HG02840 (cell line): ENCODE data around the gene TOX2.

Experiments used
- ATAC-seq: cut with Tn5 transposase; IDR thresholded peaks from one replicate; pipeline ENCODE4 v1.9.1; 2021; ENCODE audit warnings: mild to moderate bottlenecking, moderate library complexity, moderate number of reproducible peaks; ENCODE audit not compliant: unreplicated experiment, low FRiP score

TOX2 gene

GRCh38 chr20:44070139-44070900 is 155.7 kb downstream of the TOX2 start:
- no peak for ATAC-seq

GRCh38 chr20:44071057-44071456 is 156.4 kb downstream of the TOX2 start:
- no peak for ATAC-seq

- no peak for ATAC-seq
These were observed 157.0 kb downstream of the TOX2 start for GRCh38 chr20:44071526-44072111.

- no peak for ATAC-seq
These were observed 157.7 kb downstream of the TOX2 start for GRCh38 chr20:44072384-44072783.

- ATAC-seq: no peak
These were observed 158.5 kb downstream of the TOX2 start for GRCh38 chr20:44073011-44073674.

- no peak for ATAC-seq
These were observed 159.0 kb downstream of the TOX2 start for GRCh38 chr20:44073675-44074071.

- ATAC-seq: no peak
These were observed 159.8 kb downstream of the TOX2 start for GRCh38 chr20:44074252-44075151.

- ATAC-seq: no peak
These were observed 160.7 kb downstream of the TOX2 start for GRCh38 chr20:44075191-44075949.

GRCh38 chr20:44075950-44076232 is 161.2 kb downstream of the TOX2 start:
- no peak for ATAC-seq

- no peak for ATAC-seq
These were observed 164.6 kb downstream of the TOX2 start for GRCh38 chr20:44079291-44079690.

- ATAC-seq: no peak
These were observed 165.4 kb downstream of the TOX2 start for GRCh38 chr20:44080064-44080463.

GRCh38 chr20:44080646-44081267 is 166.1 kb downstream of the TOX2 start:
- no peak for ATAC-seq

- no peak for ATAC-seq
These were observed 166.8 kb downstream of the TOX2 start for GRCh38 chr20:44081476-44081875.

GRCh38 chr20:44081888-44082287 is 167.2 kb downstream of the TOX2 start:
- no peak for ATAC-seq

GRCh38 chr20:44083220-44083933 is 168.7 kb downstream of the TOX2 start:
- no peak for ATAC-seq

GRCh38 chr20:44084439-44084838 is 169.8 kb downstream of the TOX2 start:
- no peak for ATAC-seq

- no peak for ATAC-seq
These were observed 170.2 kb downstream of the TOX2 start for GRCh38 chr20:44084891-44085290.

GRCh38 chr20:44085616-44086434 is 171.2 kb downstream of the TOX2 start:
- ATAC-seq: no peak
